Transverse colon (tissue), 4 donors: Measurements from ENCODE around the gene BNC1. TPM values are rescaled to one million over a fixed set of nuclear protein-coding genes. Genes with fewer than 3 reads are reported as not detected.
"Not testable (repeated sequence)": the region's sequence is repeated elsewhere in the genome, so short reads cannot be mapped to it uniquely, and the experiment has no call there.

Experiments
- DNase-seq: peaks from one replicate; pipeline ENCODE4 v3.0.0-alpha.2; 2019
- H3K27ac ChIP-seq, 4 donors: fragments of 200-600 bp; sonication (generic); 2 replicates each; pipeline ENCODE4 v1.5.1; 2016 to 2018; ENCODE audit warnings: inconsistent platforms in 4 of 4
- H3K27me3 ChIP-seq: fragments of 200-600 bp; sonication (generic); 2 replicates; pipeline ENCODE4 v1.5.1; 2017; ENCODE audit warnings: inconsistent platforms
- H3K36me3 ChIP-seq, 4 donors: fragments of 200-600 bp; sonication (generic); 2 replicates each; pipeline ENCODE4 v1.5.1; 2017 to 2019; ENCODE audit warnings: inconsistent platforms in 4 of 4
- H3K4me1 ChIP-seq, 4 donors: fragments of 200-600 bp; sonication (generic); 2 replicates each; pipeline ENCODE4 v1.5.1; 2017 to 2020; ENCODE audit warnings: inconsistent platforms in 4 of 4
- H3K4me3 ChIP-seq, 4 donors: fragments of 200-600 bp; sonication (generic); 1 replicate in 1 of 4; 2 replicates in 3 of 4; pipeline versions ENCODE4 v1.5.1 to v1.6.1; 2017 to 2019; ENCODE audit warnings: inconsistent platforms in 4 of 4
- H3K9me3 ChIP-seq, 2 donors: fragments of 200-600 bp; sonication (generic); 2 replicates each; pipeline ENCODE4 v1.5.1; 2017 to 2019; ENCODE audit warnings: inconsistent platforms in 2 of 2
- CTCF ChIP-seq, 5 experiments: fragments of 200-600 bp in 3 of 5; fragments of 450-650 bp in 2 of 5; sonication (generic) in 3 of 5; IDR thresholded peaks; 1 replicate in 2 of 5; 2 replicates in 3 of 5; pipeline ENCODE4 v1.5.1; 2016 to 2017; ENCODE audit warnings: antibody characterized with exemption in 5 of 5, inconsistent platforms in 3 of 5, mild to moderate bottlenecking in 2 of 5, moderate library complexity in 1 of 5
- EP300 ChIP-seq: sonication (generic); formaldehyde crosslinking; IDR thresholded peaks from one replicate; pipeline ENCODE4 v1.6.1; 2017; ENCODE audit warnings: antibody characterized with exemption, low read depth
- POLR2A ChIP-seq: fragments of 450-650 bp; IDR thresholded peaks from one replicate; pipeline ENCODE4 v1.6.1; 2016; ENCODE audit warnings: antibody characterized with exemption, mild to moderate bottlenecking, moderate library complexity
- POLR2AphosphoS5 ChIP-seq, 3 donors: sonication (generic); formaldehyde crosslinking; IDR thresholded peaks; one replicate each; pipeline ENCODE4 v1.6.1; 2016; ENCODE audit warnings: antibody characterized with exemption in 3 of 3
- WGBS, 2 donors: methylation state at CpG; one replicate each; pipeline ENCODE4 v1.1.5; 2018; ENCODE audit warnings: low coverage in 1 of 2; 5-methylcytosine and 5-hydroxymethylcytosine counted together
- in situ Hi-C, 4 donors: fragments of 200-750 bp; cut with MboI; loops; one replicate each; pipeline versions ENCODE4 v1.15.0 to v1.15.1; 2017; ENCODE audit warnings: low sequenced_read_pairs in 3 of 4, low pct_ligation_motif_present in 1 of 4, low pct_unique_long_range_greater_than_20kb in 1 of 4
- intact Hi-C: fragments of 100-400 bp; cut with DNase I; formaldehyde crosslinking; loops from one replicate; pipeline ENCODE4 v1.15.1; 2023; ENCODE audit warnings: low total_unique reads
- total RNA-seq, 4 donors: library from RNA; depleted of rRNA; stranded (reverse); fragments of >200 nt; gene quantifications; one replicate each; pipeline ENCODE4 v1.1.0, GENCODE V29; 2016

BNC1 gene
- total RNA-seq, 4 donors from 2014 or later = not detected

DNA sequence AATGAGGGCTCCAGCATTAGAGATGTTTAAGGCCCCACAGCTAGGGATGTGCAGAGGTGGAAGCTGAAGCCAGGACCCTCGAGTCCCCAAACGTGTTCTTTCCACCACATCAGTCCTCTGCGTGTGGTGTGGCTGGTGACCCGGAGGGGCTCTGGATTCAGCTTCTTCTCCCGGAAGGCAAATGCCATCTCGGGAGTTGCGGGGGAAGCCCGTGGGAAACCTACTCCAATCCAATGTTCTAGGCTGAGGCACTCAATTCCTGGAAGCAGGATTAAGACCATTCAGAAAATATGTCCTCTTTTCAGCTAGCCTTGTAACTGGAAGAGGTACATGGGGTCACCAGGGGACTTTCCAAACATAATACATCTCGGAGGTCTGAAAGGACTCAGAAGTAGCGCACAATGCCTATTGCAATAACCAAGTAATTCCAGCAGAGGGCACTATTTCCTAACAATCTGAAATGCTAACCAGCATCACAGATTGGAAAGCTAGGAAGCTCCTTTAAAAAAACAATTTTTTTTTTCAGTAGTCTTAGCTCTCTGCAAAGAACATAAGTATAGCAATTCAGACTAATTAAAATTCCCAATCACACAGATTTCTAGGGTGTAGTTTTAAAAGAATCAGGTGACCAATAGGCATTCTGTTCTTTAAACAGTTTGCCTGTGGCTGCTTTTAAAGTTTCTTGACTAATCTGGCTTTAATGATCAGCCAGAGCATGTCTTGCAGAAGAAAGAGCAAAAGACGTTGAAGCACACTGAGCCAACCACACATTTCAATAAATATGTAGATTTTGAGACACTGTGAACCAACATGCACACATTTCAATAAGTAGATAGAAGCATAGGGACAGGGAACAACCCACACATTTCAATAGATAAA, 36.1 kb downstream of the BNC1 start:
- in situ Hi-C loops (loop anchor here in 1 of 4 donors (10.0 kb wide), 1 partner anchor 186 kb away; no protein-coding TSS in a partner anchor), intact Hi-C loops (no loop called here)
- no peak overlapping the region for H3K4me3 ChIP-seq
- no peak for DNase-seq
- H3K36me3 ChIP-seq = no peaks in the 10 kb centered on the region
- peaks cover 26% of the 10 kb centered on the region for H3K27me3 ChIP-seq
- no peaks in the 10 kb centered on the region for H3K9me3 ChIP-seq
- no peak overlapping the region for H3K27ac ChIP-seq
- TF ChIP-seq POLR2AphosphoS5 (IDR thresholded peaks at IDR 0.05) (no peak), CTCF (IDR thresholded peaks at IDR 0.05) (peak; percentile 76 to 98 (median 93))
- WGBS, 2 donors = 13 to 19% methylated on average over 3 to 11 of the region's 11 CpGs
- H3K4me1 ChIP-seq = no peaks in the 10 kb centered on the region

DNA sequence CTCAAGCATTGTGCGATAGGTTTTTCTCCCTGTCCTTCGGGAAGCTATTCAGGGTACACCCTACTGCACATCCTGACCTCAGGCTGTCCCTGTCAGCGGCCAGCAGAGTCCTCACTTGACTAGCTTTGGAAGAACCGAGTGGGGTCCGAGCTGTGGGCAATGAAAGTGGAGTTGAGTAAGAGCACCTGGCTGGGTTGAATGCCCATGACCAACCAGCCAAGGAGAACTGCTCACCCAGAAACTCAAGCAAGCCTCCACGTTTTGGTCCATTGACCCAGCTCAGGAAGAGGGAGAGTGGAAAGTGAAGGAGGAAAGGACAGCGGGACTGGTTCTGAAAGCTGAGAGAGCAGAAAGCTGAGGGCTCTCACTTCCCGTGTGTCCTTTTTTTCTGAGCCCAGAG, 40.8 kb downstream of the BNC1 start:
- Histone ChIP-seq H3K27me3 (peaks cover 31% of the 10 kb centered on the region), H3K4me3 (no peak overlapping the region), H3K9me3 (no peaks in the 10 kb centered on the region), H3K4me1 (no peaks in the 10 kb centered on the region), H3K36me3 (no peaks in the 10 kb centered on the region), H3K27ac (no peak overlapping the region)
- in situ Hi-C loops (loop anchor here in 1 of 4 donors (10.0 kb wide), 1 partner anchor 191 kb away; no protein-coding TSS in a partner anchor), intact Hi-C loops (no loop called here)
- DNase-seq = no peak
- TF ChIP-seq EP300 (no peak), POLR2A (no peak), POLR2AphosphoS5 (IDR thresholded peaks at IDR 0.05) (no peak), CTCF (IDR thresholded peaks at IDR 0.05) (no peak)
- 51 to 74% methylated on average over 3 to 8 of the region's 8 CpGs for WGBS, 2 donors

DNA sequence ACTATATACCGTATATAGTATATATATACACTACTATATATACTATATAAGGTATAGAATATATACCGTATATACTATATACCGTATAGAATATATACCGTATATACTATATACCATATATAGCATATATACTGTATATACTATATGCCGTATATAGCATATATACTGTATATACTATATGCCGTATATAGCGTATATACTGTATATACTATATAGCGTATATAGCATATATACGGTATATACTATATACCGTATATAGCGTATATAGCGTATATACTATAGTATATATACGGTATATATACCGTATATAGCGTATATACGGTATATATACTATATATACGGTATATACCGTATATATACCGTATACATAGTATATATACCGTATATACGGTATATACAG, 54.2 kb downstream of the BNC1 start:
- Histone ChIP-seq H3K36me3 (no peaks in the 10 kb centered on the region), H3K27me3 (no peaks in the 10 kb centered on the region), H3K4me1 (no peaks in the 10 kb centered on the region), H3K9me3 (no peaks in the 10 kb centered on the region), H3K4me3 (no peak overlapping the region), H3K27ac (no peak overlapping the region)
- in situ Hi-C loops = no loop called here
- 93 to 98% methylated on average over 21 of the region's 21 CpGs for WGBS, 2 donors
- TF ChIP-seq EP300 (no peak), CTCF (IDR thresholded peaks at IDR 0.05) (no peak)
- DNase-seq = no peak
- intact Hi-C loops = no loop called here

DNA sequence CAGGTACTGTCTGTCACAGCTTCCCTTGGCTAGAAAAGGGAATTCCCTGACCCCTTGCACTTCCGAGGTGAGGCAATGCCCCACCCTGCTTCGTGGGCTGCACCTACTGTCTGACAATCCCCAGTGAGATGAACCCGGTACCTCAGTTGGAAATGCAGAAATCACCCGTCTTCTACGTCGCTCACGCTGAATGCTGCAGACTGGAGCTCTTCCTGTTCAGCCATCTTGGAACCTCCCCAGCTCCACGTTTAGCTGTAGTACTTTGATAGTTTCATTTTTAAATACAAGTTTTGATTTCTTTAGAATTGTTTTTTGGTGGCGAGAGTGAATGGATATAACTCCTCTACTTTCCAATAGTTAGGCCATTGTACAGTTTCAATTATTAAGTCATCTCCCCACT, 59.0 kb downstream of the BNC1 start:
- H3K27ac ChIP-seq = no peak overlapping the region
- H3K4me1 ChIP-seq = no peaks in the 10 kb centered on the region
- H3K9me3 ChIP-seq = no peaks in the 10 kb centered on the region
- no peak for DNase-seq
- H3K27me3 ChIP-seq = no peaks in the 10 kb centered on the region
- WGBS, 2 donors = 69 to 83% methylated on average over 1 to 9 of the region's 9 CpGs
- in situ Hi-C loops (no loop called here), intact Hi-C loops (no loop called here)
- no peaks in the 10 kb centered on the region for H3K36me3 ChIP-seq
- no peak overlapping the region for H3K4me3 ChIP-seq
- TF ChIP-seq POLR2A = no peak
- no peak for TF ChIP-seq EP300
- no peak for TF ChIP-seq POLR2AphosphoS5 (IDR thresholded peaks at IDR 0.05)
- no peak for TF ChIP-seq CTCF (IDR thresholded peaks at IDR 0.05)

GRCh38 chr15:83221781-83222180, 62.7 kb downstream of the BNC1 start:
- DNase-seq, H3K9me3 ChIP-seq, H3K27me3 ChIP-seq, H3K27ac ChIP-seq, H3K4me1 ChIP-seq, H3K36me3 ChIP-seq, intact Hi-C loops, in situ Hi-C loops, H3K4me3 ChIP-seq: not testable (repeated sequence)
- WGBS, 2 donors = 78% methylated on average over 9 of the region's 9 CpGs; no CpG with 5 or more reads in 1 of the 2 donors
